ENCODE results near the gene PHLDA1.

Gene PHLDA1

DNA sequence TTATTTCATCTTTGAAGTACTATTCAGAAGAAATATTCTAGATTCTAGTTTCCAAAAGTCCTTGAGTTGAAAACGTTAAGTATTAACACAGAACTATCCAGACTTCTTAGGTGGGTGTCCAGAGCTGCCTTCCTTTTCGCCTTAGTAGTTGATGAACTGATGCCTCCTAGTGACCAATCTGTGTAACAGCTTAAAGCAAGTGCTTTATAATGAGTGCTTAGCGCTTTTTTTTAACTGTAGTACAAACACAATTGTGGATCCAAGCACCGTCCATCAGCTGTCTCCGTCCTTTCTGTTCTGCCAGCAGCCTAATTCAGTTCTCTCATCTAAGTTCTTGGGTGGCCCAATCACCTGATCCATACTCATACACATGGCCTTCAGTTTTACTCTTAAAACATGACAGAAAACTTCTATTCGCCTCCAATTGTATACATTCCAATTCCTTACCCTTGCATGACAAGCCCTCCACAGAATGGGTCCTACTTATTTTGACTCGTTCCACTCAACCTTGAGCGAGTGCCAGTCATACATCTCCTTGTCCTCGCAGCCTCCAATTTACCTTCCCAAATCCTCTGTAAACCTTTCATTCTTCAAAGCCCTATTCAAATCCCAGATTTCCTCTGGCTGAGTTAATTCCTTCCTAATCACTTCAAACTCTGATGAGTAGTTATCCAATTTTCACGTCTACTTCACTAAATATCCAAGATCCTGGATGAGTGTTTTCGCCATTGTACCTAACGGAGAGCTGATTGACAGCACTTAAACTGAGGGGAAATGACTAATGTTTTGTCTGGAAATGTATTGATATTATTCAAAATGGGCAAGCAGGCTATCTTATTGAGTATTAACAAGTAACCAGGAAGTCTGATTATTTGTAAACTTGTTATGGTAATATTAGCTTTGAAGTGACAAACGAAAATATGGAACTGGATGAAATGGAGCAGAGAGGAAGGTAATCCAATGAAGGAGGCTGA is 5.8 kb upstream of the PHLDA1 start:
- no peak for DNase-seq

DNA sequence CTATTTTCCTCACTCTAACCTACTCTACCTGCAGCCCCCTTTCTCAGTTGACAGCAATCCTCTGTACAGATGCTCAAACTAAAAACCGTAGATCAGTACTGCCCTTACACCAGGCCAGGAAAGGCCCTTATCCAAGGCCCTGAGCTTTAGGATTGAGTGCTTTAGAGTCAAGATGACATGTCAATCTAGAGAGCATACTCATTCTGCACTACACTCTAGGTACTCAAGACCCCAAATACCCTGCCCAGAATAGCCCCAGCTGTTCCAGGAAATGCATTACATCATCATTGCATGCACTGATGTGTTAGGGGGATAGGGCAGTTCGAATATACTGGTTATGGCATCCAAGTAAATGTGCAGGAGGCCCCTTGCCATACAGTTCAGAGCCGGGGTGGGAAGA is 3.5 kb upstream of the PHLDA1 start:
- no peak for DNase-seq

DNA sequence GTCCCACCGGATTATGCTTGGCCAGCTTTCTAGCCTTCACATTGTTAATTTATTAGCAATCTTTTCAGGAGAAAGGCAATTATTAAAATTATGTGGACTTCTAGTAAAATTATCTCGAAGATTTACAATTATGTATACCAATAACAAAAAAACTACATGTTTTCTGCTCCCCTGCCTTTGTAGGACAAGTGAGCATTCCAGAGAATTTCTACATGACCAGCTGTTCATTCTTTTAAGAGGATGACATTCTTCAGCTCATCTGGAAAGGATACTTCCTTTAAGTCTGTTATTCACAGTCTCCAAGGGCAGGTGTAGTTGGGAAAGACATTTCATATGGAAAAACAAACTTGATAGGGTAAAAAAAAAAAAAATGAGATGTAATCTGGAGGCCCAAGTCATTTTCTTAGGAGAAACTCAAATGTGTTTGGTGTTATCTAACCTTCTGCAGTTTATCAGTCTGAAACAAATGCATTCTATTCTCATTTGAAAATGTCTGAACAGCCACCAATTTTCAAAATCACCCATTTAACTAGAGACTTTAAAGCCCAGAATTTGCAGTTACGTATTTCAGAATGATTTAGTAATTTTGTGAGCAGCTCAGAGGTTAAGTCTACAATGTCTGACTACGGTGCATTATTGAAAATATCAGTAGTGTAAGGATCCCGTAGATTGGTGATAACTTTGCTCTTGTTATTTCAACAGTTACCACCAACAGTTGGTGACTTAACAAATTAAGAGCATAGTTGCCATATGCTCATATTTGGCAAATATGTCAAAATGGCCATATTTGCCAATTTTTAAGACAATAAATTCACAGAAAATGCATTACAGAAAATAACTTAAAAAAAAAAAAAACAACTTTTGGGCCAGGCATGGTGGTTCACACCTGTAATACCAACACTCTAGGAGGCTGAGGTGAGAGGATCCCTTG is 1.8 kb upstream of the PHLDA1 start:
- no peak for DNase-seq

DNA sequence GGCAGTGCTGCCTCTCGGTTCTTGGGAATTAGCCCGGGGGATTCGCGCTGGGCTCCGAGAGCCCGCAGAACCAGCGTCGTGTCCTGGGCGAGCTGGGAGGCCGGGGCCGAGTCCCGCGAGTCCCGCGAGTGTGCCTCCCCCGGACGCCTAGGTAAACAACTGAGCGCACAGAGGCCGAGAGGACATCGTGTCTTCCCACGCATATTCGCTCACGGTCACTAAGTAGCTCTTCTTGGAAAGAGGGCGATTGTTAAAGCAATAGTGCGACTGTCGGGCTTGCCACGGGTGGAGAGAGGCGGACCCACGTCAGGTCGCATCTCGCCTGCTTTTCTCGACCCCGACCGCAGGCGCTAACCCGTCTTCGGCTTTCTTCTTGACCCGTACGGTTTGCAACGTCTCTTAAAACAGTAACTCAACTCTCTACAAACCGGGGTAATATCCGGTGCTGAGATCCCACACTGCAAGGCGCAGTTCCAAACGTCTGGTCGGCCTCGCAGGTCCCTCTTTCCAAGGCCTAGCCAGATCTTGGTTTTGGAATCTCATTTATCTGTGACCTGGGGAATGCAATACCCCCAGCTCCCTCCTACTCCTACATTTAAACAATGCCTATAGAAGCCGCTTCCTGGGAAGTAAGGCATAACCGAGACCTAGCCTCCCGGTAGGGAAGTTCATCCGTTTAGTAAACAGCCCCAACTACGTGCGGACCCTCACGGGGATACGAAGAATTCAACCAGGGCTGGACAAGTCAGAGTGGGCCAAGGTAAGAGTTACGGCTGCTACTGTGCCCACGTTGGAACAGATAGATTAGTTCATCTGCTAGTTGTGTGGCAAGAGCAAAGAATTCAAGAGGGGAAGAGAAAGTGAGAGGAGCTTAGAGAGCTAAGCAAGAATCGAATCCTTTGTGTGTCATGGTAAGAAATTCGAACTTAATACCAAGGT is 736 bp upstream of the PHLDA1 start:
- peak; percentile 23 for DNase-seq

DNA sequence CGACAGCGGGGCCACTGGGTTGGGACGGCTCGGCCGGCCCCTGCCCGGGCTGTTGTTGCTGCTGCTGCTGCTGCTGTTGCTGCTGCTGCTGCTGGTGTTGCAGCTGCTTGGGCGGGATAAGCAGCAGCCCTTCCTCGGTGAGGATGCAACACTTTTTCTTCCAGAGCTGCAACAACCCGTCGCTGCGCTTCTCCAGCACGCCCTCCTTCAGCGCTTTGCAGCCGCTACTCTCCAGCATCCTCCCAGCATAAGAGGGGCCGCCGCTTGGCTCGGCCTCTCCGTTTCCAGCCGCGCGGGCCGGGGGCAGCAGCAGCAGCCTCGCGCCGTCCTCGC is 529 bp downstream of the PHLDA1 start:
- no peak for DNase-seq

DNA sequence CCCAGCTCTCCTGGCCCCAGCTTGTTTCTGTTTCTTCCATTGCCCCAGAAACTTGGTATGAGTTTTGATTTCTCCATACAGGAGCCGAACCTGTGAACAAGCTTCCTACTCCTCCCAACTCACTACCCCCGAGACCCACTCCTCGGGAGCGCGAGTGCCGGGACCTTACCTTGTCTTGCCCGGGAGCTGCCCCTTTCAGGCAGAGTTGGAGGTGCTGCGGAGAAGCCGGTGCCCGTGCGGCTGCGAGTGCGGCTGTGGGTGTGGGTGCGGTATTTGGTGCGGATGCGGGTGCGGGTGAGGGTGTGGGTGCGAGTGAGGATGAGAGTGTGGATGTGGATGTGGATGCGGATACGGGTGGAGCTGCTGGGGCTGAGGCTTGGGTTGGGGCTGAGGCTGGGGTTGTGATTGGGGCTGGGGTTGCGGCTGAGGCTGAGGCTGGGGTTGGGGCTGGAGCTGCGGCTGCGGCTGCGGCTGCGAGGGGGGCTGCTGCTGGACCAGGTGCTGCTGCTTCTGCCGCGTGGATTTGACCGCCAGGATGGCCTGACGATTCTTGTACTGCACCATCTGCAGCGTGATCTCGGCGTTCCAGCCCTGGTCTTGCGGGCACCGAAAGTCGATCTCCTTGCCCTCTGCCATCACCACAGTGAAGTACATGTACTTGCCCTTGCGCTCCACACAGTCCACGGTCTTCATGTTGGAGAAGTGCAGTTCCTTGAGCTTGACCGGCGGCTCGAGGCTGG is 1.1 kb downstream of the PHLDA1 start:
- peak; percentile 25 for DNase-seq

DNA sequence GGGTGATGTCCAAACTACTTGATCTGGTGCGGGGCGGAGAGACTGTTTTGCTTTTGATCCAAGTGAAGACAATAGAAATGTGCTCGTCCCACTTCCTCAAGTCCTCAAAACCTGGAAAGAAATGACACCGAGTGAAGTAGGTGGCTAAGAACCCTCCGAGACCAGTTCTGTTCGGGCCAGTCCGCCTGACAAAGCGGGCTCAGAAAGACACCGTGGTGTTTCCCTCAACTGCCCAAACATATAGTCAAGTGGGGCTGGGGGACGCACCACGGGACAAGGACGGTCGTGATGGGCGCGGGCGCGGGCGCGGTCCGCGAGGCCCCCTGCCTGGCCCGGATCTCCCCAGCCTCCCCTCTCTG is 1.6 kb downstream of the PHLDA1 start:
- no peak for DNase-seq

DNA sequence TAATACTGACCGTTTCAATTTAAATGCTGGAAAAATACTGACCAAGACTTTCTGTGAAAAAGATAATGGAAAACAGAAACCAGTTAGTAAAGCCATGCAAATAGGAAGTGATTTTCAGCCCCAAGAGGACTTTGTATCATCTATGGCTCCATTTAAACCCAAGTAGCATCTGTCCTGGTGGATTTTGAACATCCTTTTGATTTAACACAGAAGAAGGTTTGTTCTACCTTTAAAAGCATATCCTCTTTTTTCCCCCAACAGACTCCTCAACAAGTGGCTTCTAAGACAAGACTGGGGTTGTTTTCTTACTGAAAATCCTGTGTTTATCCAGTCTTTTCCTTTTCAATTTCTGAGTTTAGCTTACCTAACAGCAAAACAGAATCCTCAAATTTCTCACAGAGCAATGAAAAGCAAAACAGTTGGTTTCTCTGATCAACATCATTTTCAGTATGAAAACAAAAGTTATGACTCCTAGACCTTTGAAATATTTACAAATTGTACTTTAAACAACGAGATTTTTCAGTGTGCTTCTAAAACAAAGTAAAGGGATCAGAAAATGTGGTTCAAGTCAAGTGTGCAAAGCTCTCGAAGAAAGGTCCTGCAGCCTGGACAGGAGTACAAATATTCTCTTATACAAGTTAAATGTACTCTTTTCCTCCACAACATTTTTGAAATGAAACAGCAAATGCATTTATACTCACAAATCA is 2.9 kb downstream of the PHLDA1 start:
- no peak for DNase-seq

DNA sequence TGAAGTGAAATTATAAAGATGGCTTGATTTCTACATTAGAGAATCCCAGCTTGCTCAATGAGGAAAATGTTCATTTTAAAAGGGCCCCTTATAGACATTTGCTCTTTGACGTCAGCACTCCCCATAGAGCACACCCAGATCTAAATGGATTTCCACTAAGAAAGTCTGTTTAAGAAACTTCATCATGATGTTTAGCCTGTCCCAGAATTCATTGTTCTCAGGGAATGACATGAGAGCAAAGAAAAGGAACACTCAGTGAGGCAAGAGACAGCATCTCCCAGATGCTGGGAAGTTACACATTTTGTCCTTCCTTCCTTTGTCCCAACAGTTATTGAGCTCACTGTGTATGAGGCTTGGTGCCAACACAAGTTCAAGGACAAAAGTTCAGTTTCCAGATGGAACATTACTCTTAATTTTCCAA is 4.9 kb downstream of the PHLDA1 start:
- DNase-seq = no peak

DNA sequence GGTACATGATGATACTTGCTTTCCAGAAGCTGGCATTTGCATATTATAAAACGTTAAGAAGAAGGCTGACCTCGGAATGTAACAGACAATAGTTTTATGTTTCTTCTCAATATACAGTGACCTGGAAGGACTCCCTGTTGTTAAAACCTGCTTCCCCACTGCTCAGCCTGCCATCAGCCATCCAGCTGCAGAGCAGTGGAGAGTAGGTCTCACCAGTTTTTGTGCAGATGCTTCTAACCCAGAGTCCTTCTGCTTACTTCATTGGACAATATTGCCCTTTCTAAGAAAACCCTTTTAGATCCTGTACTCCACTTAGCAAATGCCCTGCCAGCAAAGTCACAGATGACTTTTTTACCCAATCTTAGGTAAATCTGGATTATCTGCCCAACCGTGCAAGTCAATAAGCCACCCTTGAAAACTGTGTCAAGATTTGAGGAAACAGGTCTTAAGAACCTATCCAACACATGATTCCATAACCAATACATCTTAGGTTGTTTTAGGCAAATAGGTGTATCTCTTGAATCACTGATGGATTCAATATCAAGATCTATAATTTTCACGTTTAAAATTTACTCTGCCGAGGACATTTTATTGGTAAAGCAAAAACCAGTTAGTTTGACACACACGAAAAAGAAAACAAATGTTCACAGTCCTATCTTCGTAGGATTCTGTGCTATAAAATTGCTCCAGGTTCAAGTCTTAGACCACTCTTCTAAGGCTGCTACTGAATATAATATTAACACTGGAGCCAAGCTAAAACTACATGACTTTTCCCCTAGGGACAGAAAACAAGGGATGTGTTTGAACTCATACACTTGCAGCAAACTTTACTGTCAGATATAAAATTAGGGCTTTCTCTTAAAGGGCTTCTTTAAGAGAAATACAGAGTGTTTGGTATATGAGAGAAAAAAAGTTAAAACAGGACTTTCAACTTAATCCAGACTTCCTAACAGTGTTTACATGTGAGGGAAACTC is 5.7 kb downstream of the PHLDA1 start:
- no peak for DNase-seq

DNA sequence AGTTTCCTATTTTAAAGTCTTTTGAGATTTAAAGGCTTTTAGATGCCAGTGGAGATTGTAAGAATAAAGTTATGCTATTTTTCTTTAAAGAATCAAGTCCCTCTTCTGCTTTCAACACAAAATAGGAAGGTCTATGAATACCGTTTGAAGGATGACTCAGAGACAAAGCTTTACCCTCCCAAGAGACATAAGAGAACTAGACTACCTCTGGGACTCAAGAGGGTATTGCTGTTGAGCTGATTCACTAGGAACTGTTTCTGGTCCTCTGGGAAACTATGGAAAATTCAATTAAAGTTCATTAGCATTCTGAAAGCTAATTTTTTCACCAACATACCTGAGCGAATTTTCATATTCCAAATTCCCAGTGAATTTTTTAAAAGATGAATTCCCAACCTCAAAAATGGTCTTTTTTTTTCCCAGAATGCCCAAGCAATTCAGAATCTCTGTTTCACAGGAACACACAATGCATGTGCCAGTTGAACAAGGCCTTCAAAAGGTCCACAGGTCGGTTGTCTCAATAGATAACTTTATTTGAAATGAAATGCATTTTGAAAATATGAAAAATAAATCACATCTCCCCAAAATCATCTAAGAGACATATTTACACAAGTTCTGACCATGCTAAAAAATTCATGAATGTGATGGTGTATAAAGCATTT is 6.5 kb downstream of the PHLDA1 start:
- no peak for DNase-seq

DNA sequence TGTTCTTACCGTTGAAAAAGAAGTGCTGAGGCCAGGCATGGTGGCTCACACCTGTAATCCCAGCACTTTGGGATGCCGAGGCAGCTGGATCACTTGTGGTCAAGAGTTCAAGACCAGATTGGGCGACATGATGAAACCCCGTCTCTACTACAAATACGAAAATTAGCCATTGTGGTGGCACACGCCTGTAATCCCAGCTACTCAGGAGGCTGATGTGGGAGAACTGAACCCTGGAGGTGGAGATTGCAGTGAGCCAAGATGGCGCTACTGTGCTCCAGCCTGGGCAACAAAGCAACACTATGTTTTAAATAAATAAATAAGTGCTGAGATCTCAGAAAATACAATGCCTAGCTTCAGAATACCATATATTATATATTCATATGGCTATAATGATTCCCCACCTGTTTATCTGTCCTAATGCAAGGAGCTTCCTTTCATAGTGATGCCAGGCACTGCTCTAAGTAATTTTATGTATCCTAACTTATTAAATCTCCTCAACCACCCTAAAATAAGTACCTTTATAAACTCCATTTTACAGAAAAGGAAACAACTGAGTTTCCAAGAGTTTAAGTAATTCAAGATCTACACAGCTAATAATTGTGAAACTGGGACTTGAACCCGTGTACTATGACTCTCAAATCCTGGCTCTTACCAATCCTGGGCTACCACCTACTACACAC is 7.3 kb downstream of the PHLDA1 start:
- no peak for DNase-seq

DNA sequence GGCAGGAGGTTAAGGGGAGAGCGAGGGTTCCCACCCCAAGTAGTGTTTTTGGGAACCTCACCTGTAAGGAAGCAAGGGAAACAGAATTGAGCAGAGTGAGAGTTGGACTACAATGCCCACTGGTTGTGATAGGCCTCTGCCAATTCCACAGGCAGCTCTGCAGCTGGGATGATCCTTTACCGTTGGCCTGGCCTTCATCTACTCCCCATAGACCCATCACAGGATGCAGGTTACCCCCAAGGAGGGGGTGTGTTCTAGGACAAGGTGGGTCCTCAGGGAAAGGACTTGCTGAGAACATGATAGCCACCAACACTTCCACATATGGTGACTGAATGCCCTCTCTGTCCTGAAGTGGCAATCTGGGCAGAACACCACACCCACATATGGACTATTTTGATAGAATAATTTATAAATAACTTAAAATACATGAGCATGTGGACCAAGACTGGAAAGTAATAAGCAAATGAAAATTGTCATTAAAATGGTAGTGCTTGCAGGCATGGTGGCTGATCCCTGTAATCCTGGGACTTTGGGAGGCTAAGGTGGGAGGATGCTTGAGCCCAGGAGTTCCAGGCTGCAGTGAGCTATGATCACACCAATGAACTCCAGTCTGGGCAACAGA is 8.4 kb downstream of the PHLDA1 start:
- DNase-seq = no peak

DNA sequence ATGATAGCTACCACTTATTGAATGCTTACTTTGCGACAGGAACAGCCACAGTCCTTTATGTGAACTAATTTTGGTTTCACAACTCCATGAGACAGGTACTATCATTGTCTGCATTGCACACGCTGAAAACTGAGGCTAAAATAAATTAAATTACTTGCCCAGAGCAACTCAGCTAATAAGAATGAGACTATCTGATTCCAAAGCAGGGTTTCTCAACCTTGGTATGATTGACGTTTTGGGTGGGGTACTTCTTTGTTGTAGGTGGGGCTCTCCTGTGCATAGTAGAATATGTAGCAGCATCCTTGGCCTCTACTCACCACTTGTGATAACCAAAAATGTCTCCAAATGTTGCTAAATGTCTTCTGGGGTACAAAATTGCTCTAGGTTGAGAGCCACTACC is 9.1 kb downstream of the PHLDA1 start:
- no peak for DNase-seq

DNA sequence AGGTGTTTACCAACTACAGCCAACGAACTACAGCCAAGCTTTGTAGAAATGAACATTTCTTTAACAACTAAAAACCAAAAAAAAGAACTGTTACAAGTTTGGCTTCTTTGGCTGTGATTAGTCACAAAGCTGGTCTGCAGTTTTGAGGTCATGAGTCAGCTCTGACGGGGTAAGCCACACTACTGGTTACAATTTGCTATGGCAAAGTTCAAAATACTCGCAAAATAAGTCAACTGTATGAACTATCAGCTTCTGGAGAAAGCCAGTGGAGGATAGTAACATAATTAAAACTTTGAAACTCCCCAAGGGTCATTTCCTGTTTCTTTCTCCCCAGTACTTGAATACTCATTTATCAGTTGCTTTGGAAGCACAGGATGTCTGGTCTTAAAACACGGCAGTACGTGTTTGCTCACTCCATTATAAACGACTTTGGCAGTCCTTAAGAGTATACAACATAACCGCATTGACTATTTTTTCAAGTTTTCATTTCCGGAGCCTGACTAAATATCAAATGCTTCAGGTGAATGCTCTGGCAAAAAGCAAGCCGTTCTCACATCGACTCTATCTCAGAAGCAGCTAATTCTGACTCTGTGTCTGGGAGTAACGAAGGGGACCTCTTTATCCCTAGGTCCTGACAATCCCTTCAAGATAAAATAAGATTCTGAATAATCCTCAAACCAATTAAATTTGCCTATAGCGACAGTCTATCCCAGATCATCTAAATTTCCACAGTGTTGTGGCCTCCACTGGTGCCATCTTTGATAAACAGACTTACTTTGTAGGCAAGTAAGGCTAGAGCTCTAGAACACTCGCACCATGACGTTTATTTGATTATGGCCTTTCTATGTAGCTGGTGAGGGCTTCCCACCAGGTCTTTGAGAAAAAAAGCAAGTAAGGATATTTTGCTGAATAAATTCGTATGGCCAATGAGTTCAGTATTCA is 10.6 kb downstream of the PHLDA1 start:
- peak; percentile 53 for DNase-seq

DNA sequence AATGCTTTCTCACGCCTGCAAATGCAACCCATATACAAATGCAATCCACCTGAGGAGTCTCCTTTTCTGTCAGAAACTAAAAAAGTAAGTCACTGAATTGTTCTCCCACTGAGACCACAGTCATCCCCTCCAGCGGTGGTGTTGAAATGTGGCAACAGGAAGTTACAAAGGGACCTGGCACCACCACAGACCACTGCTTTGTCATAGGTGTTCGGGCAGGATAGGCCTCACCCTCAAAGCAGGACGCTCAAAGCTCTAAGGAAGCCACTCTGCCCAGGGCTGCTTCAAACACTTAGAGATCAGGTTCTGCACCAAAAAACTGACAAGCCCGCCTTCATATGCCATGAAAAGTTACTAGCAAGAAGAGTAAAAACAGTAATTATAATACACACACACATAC is 11.3 kb downstream of the PHLDA1 start:
- DNase-seq = peak; percentile 34

DNA sequence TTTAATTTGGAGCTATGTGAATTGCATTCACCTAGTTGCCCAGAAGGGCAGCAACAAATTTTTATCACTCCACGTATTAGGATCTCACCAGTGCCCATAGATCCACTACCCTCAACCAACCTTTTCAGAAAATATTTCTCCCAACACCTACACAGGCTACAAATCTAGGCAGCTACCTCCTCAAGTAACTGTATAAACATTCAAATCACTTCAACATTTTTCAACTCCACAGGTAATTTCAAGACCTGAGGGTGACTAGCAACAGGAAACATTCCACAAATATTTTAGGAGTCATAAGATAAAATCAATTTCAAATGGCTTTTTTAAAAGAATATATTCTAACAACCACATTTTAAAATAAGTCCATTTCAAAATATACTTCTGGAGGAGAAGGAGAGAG is 12.9 kb downstream of the PHLDA1 start:
- DNase-seq = no peak

Measured in activated T-cell treated with anti-CD3 and anti-CD28 coated beads for 4 hours (primary cell).